ENCODE measurements around the gene SMIM33. TPM values are rescaled to one million over a fixed set of nuclear protein-coding genes. Genes with fewer than 3 reads are reported as not detected.
"Not testable (repeated sequence)": the region's sequence is repeated elsewhere in the genome, so short reads cannot be mapped to it uniquely, and the experiment has no call there.

Gene SMIM33
- total and polyA plus RNA-seq, 2 of the 13 experiments (the other 11 are each of a cell fraction or from before 2014, with no cell fraction given), result not detected

DNA sequence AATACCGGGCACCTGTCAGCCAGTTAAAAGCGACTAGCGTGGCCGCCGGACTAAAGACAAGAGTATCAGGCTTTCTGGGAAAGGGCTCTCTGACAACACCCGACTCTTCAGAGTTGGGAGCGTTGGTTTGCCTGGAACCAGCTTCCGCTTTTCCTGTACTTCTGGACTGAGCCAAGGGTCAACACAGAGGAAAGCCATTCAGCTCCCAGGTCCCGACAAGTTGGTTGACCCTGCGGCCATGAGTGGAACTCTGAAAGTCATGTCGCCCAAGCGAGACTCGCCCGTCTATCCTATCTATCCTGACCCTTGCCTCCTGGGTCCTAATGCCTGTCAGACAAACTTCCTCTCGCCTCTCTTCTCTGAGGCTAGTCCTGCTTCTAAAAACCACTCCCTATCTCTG lies 33.1 kb downstream of the SMIM33 start:
- H3K36me3 ChIP-seq (replicated peaks in 1 of 2; ENCODE audit: control insufficient read depth in 1 of 2, insufficient read depth in 2 of 2, low read length in 2 of 2); H3K9me3 ChIP-seq (ENCODE audit: low read length); CTCF ChIA-PET (ENCODE audit: low intra/inter-chr PET ratio, low total read pairs); H4K20me1 ChIP-seq (ENCODE audit: insufficient read depth, low read length); BruUV-seq (replicated peaks); FAIRE-seq; H3K27me3 ChIP-seq (ENCODE audit: control insufficient read depth in 1 of 2, insufficient read depth in 2 of 2, low read length in 2 of 2); in situ Hi-C loops (cut with HindIII; ENCODE audit: extremely low pct_ligation_motif_present, low pct_unique_long_range_greater_than_20kb); TF ChIP-seq TCF12 (IDR thresholded peaks at IDR 0.05); SOX6 (IDR thresholded peaks at IDR 0.05); GABPA (IDR thresholded peaks at IDR 0.05; ENCODE audit: low read depth, low read length): not testable (repeated sequence)
- Histone ChIP-seq H3K4me2 (ENCODE audit: low read depth, low read length) (peak overlapping the region; percentile 82), H2AFZ (ENCODE audit: low read length) (peak overlapping the region; percentile 72), H3K9ac (ENCODE audit: insufficient read depth, low read depth, low read length) (peak overlapping the region; percentile 81), H3K79me2 (ENCODE audit: insufficient read depth, low read length) (peaks cover 35% of the 10 kb centered on the region), H3K4me3 (replicated peaks in 1 of 3; ENCODE audit: insufficient read depth in 1 of 3, low read depth in 2 of 3, low read length in 3 of 3) (peak overlapping the region; percentile 77 to 84 (median 79)), H3K27ac (ENCODE audit: extremely low read length, insufficient read depth, low read length) (peak overlapping the region; percentile 82), H3K4me1 (ENCODE audit: insufficient read depth, low read length) (peaks cover 33% of the 10 kb centered on the region)
- intact Hi-C loops (cut with micrococcal nuclease; ENCODE audit: unreplicated experiment), result loop anchor here (5.0 kb wide), 1 partner anchor 67 kb away; the partner anchor contains the start of gene DNAJC18
- POLR2A ChIA-PET, result interaction anchor here (0.7 to 3.0 kb wide), 27 partner anchors 8 to 271 kb away, joined by 3 to 52 read pairs (median 5); partner anchors contain the start of genes DNAJC18, MATR3, PAIP2 and STING1
- WGBS (ENCODE audit: low lambda C conversion rate), result 0% methylated on average over 15 of the region's 15 CpGs
- ATAC-seq, result peak; percentile 89
- peak; percentile 81 for DNase-seq (ENCODE audit: low spot score)
- TF ChIP-seq MEF2D (CRISPR knock-in tag; IDR thresholded peaks at IDR 0.05), result peak; percentile 57
- TF ChIP-seq, protein P1, sequence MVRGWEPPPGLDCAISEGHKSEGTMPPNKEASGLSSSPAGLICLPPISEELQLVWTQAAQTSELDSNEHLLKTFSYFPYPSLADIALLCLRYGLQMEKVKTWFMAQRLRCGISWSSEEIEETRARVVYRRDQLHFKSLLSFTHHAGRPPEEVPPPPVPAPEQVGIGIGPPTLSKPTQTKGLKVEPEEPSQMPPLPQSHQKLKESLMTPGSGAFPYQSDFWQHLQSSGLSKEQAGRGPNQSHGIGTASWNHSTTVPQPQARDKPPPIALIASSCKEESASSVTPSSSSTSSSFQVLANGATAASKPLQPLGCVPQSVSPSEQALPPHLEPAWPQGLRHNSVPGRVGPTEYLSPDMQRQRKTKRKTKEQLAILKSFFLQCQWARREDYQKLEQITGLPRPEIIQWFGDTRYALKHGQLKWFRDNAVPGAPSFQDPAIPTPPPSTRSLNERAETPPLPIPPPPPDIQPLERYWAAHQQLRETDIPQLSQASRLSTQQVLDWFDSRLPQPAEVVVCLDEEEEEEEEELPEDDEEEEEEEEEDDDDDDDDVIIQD (CRISPR knock-in tag; IDR thresholded peaks at IDR 0.05; ENCODE audit: low read depth), result peak; percentile 57; the same call in 1 of the 2 replicates
- TF ChIP-seq TCF12 (CRISPR knock-in tag; IDR thresholded peaks at IDR 0.05), result 0 out of 2 replicates have a peak, but pooled peaks have one; percentile 46
- TF ChIP-seq, protein P2, sequence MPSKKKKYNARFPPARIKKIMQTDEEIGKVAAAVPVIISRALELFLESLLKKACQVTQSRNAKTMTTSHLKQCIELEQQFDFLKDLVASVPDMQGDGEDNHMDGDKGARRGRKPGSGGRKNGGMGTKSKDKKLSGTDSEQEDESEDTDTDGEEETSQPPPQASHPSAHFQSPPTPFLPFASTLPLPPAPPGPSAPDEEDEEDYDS (CRISPR knock-in tag; IDR thresholded peaks at IDR 0.05), result peak; percentile 72
- peak; percentile 81; the same call in 1 of the 2 replicates for TF ChIP-seq TARDBP (CRISPR knock-in tag; IDR thresholded peaks at IDR 0.05)
- TF ChIP-seq, protein P3, sequence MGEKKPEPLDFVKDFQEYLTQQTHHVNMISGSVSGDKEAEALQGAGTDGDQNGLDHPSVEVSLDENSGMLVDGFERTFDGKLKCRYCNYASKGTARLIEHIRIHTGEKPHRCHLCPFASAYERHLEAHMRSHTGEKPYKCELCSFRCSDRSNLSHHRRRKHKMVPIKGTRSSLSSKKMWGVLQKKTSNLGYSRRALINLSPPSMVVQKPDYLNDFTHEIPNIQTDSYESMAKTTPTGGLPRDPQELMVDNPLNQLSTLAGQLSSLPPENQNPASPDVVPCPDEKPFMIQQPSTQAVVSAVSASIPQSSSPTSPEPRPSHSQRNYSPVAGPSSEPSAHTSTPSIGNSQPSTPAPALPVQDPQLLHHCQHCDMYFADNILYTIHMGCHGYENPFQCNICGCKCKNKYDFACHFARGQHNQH (CRISPR knock-in tag; IDR thresholded peaks at IDR 0.05), result peak; percentile 65
- TF ChIP-seq, protein P4, sequence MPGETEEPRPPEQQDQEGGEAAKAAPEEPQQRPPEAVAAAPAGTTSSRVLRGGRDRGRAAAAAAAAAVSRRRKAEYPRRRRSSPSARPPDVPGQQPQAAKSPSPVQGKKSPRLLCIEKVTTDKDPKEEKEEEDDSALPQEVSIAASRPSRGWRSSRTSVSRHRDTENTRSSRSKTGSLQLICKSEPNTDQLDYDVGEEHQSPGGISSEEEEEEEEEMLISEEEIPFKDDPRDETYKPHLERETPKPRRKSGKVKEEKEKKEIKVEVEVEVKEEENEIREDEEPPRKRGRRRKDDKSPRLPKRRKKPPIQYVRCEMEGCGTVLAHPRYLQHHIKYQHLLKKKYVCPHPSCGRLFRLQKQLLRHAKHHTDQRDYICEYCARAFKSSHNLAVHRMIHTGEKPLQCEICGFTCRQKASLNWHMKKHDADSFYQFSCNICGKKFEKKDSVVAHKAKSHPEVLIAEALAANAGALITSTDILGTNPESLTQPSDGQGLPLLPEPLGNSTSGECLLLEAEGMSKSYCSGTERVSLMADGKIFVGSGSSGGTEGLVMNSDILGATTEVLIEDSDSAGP (CRISPR knock-in tag; IDR thresholded peaks at IDR 0.05; ENCODE audit: borderline replicate concordance), result peak; percentile 59
- peak; percentile 47; the same call in 1 of the 2 replicates for TF ChIP-seq MIXL1 (CRISPR knock-in tag; IDR thresholded peaks at IDR 0.05)
- TF ChIP-seq ELF4 (CRISPR knock-in tag; IDR thresholded peaks at IDR 0.05; ENCODE audit: borderline replicate concordance), result peak; percentile 69; the same call in 1 of the 2 replicates
- TF ChIP-seq ZSCAN31 (CRISPR knock-in tag; IDR thresholded peaks at IDR 0.05; ENCODE audit: low read depth), result 0 out of 2 replicates have a peak, but pooled peaks have one; percentile 14
- peak; percentile 46; the same call in 1 of the 2 replicates for TF ChIP-seq ZNF441 (CRISPR knock-in tag; IDR thresholded peaks at IDR 0.05; ENCODE audit: borderline replicate concordance)
- TF ChIP-seq, protein P5, sequence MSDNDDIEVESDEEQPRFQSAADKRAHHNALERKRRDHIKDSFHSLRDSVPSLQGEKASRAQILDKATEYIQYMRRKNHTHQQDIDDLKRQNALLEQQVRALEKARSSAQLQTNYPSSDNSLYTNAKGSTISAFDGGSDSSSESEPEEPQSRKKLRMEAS (IDR thresholded peaks at IDR 0.05), result 0 out of 2 replicates have a peak, but pooled peaks have one; percentile 22
- peak; percentile 65; the same call in 1 of the 2 replicates for TF ChIP-seq KDM2A (CRISPR knock-in tag; IDR thresholded peaks at IDR 0.05; ENCODE audit: borderline replicate concordance, low read depth)
- TF ChIP-seq THAP11 (CRISPR knock-in tag; IDR thresholded peaks at IDR 0.05), result peak; percentile 79
- TF ChIP-seq NR2C2 (CRISPR knock-in tag; IDR thresholded peaks at IDR 0.05; ENCODE audit: borderline replicate concordance), result peak; percentile 61; the same call in 1 of the 2 replicates
- TF ChIP-seq SOX6 (CRISPR knock-in tag; IDR thresholded peaks at IDR 0.05), result peak; percentile 68
- peak; percentile 45; the same call in 1 of the 2 replicates for TF ChIP-seq SOX5 (CRISPR knock-in tag; IDR thresholded peaks at IDR 0.05; ENCODE audit: borderline replicate concordance)
- TF ChIP-seq YEATS2 (CRISPR knock-in tag; IDR thresholded peaks at IDR 0.05; ENCODE audit: borderline replicate concordance), result peak; percentile 72; the same call in 1 of the 2 replicates
- peak; percentile 60 for TF ChIP-seq GABPA (CRISPR knock-in tag; IDR thresholded peaks at IDR 0.05; ENCODE audit: low read depth)

Measured in HepG2 (cell line).